H1 (cell line): ENCODE results near the gene ATG16L2. TPM values are rescaled to one million over a fixed set of nuclear protein-coding genes. Genes with fewer than 3 reads are reported as not detected.

Source experiments
- ATF2 ChIP-seq: IDR thresholded peaks from 2 replicates; pipeline ENCODE4 v1.6.1; 2012; ENCODE audit warnings: low read length, inconsistent platforms
- ATF3 ChIP-seq: IDR thresholded peaks from 2 replicates; pipeline ENCODE4 v1.6.1; 2011; ENCODE audit warnings: low read depth, mild to moderate bottlenecking, low read length; ENCODE audit not compliant: insufficient read depth
- CBX5 ChIP-seq: fragments of 300-800, 300-1000 bp; sonication (generic); IDR thresholded peaks from 2 replicates; pipeline ENCODE4 v1.7.1; 2016; ENCODE audit warnings: antibody characterized with exemption, low read length, low read depth
- CEBPB ChIP-seq: IDR thresholded peaks from 2 replicates; pipeline ENCODE4 v1.6.1; 2012; ENCODE audit warnings: low read depth, low read length
- CHD1 ChIP-seq: IDR thresholded peaks from 2 replicates; pipeline ENCODE4 v1.6.1; 2012; ENCODE audit warnings: low read depth, low read length, improper control_type of control experiment
- CTCF ChIP-seq, 3 experiments: IDR thresholded peaks; 1 replicate in 2 of 3; 2 replicates in 1 of 3; pipeline versions ENCODE4 v1.5.1 to v1.6.1; 2011; ENCODE audit warnings: low read length in 3 of 3, mild to moderate bottlenecking in 3 of 3, inconsistent platforms in 2 of 3, low read depth in 1 of 3, moderate library complexity in 1 of 3; ENCODE audit not compliant: insufficient read depth in 1 of 3; ENCODE audit errors: control extremely low read depth in 1 of 3
- EGR1 ChIP-seq: IDR thresholded peaks from 2 replicates; pipeline ENCODE4 v1.6.1; 2011; ENCODE audit warnings: low read depth, low read length, borderline replicate concordance
- EP300 ChIP-seq, 2 experiments: IDR thresholded peaks; 1 replicate in 1 of 2; 2 replicates in 1 of 2; pipeline ENCODE4 v1.6.1; 2011 to 2012; ENCODE audit warnings: low read depth in 2 of 2, low read length in 2 of 2, mild to moderate bottlenecking in 2 of 2, borderline replicate concordance in 1 of 2, inconsistent platforms in 1 of 2, moderate library complexity in 1 of 2
- GTF2F1 ChIP-seq: IDR thresholded peaks from 2 replicates; pipeline ENCODE4 v1.6.1; 2012; ENCODE audit warnings: low read depth, low read length, improper control_type of control experiment, borderline replicate concordance
- JUN ChIP-seq: IDR thresholded peaks from 2 replicates; pipeline ENCODE4 v1.6.1; 2011; ENCODE audit warnings: low read depth, mild to moderate bottlenecking, improper control_type of control experiment, low read length
- KDM1A ChIP-seq: fragments of 200-600, 300-600 bp; sonication (generic); IDR thresholded peaks from 2 replicates; pipeline ENCODE4 v1.7.1; 2016; ENCODE audit warnings: mild to moderate bottlenecking, low read length, borderline replicate concordance
- KDM5A ChIP-seq: fragments of 200-600 bp; IDR thresholded peaks from 2 replicates; pipeline ENCODE4 v1.7.1; 2012; ENCODE audit warnings: mild to moderate bottlenecking, low read length, inconsistent platforms, mixed read lengths
- POLR2AphosphoS5 ChIP-seq: IDR thresholded peaks from 2 replicates; pipeline ENCODE4 v1.6.1; 2011; ENCODE audit warnings: low read depth, low read length
- RAD21 ChIP-seq, 2 experiments: IDR thresholded peaks in 1 of 2; conservative IDR thresholded peaks in 1 of 2; 2 replicates each; pipeline ENCODE4 v1.6.1; 2011; ENCODE audit warnings: low read depth in 2 of 2, low read length in 2 of 2, improper control_type of control experiment in 1 of 2, inconsistent platforms in 1 of 2, mild to moderate bottlenecking in 1 of 2, moderate library complexity in 1 of 2
- RXRA ChIP-seq: IDR thresholded peaks from 2 replicates; pipeline ENCODE4 v1.6.1; 2011; ENCODE audit warnings: low read depth, mild to moderate bottlenecking, low read length, moderate library complexity; ENCODE audit not compliant: insufficient read depth
- SIRT6 ChIP-seq: IDR thresholded peaks from one replicate; pipeline ENCODE4 v1.7.1; 2012; ENCODE audit warnings: low read length, inconsistent platforms
- TAF7 ChIP-seq: optimal IDR thresholded peaks from 2 replicates; pipeline ENCODE3; 2011; ENCODE audit warnings: low read depth, mild to moderate bottlenecking, inconsistent platforms, low read length, moderate library complexity, borderline replicate concordance
- TBP ChIP-seq: IDR thresholded peaks from 2 replicates; pipeline ENCODE4 v1.6.1; 2011; ENCODE audit warnings: low read depth, low read length, improper control_type of control experiment
- TCF12 ChIP-seq: IDR thresholded peaks from 2 replicates; pipeline ENCODE4 v1.6.1; 2011; ENCODE audit warnings: low read depth, mild to moderate bottlenecking, low read length
- TEAD4 ChIP-seq: IDR thresholded peaks from 2 replicates; pipeline ENCODE4 v1.6.1; 2012; ENCODE audit warnings: low read depth, low read length, inconsistent platforms, mixed read lengths
- YY1 ChIP-seq: IDR thresholded peaks from 2 replicates; pipeline ENCODE4 v1.6.1; 2011; ENCODE audit warnings: low read depth, mild to moderate bottlenecking, low read length
- polyA plus RNA-seq, 7 experiments: library from polyadenylated mRNA; depleted of rRNA in 3 of 7; stranded (reverse) in 5 of 7; unstranded in 2 of 7; fragments of >200 nt in 5 of 7; fragments of 200-250 nt in 2 of 7; gene quantifications; 1 replicate in 5 of 7; 2 replicates in 1 of 7; 4 replicates in 1 of 7; pipeline versions ENCODE4 v1.2.1 to v1.2.3, GENCODE V29; 2011 to 2013; ENCODE audit warnings: missing spikeins in 2 of 7, mixed read lengths in 2 of 7
- total RNA-seq: library from RNA; stranded (reverse); fragmentation: NEBNext Ultra II Directional; extraction: Animal tissue kit (Norgen Biotek cat#: 25700); gene quantifications from 2 replicates; pipeline ENCODE4 v1.2.1, GENCODE V29; 2021

Gene ATG16L2
- total and polyA plus RNA-seq, 2 of the 8 experiments (the other 6 are each of a cell fraction or from before 2014, with no cell fraction given) = 11.0 to 18.5 TPM

GRCh38 chr11:72813740-72814285 lies 398 bp upstream of the ATG16L2 start (continued):
- TF ChIP-seq JUN (no peak), TEAD4 (no peak), TAF7 (peak; percentile 48), ATF2 (no peak), CEBPB (no peak), EP300 (IDR thresholded peaks at IDR 0.05; ENCODE audit: borderline replicate concordance in 1 of 2, low read depth in 2 of 2, low read length in 2 of 2) (peak in 1 of 2 experiments; percentile 98; a peak in 2 of 3 replicates), RAD21 (IDR thresholded peaks at IDR 0.05 in 1 of 2, conservative IDR thresholded peaks at IDR 0.05 in 1 of 2; ENCODE audit: low read depth in 2 of 2, low read length in 2 of 2) (no peak), POLR2AphosphoS5 (peak; percentile 35; the same call in 1 of the 2 replicates), CTCF (IDR thresholded peaks at IDR 0.05; ENCODE audit: control extremely low read depth in 1 of 3, insufficient read depth in 1 of 3, low read depth in 1 of 3, low read length in 3 of 3) (no peak), KDM1A (no peak), SIRT6 (no peak), RXRA (no peak), TBP (peak; percentile 77), CHD1 (peak; percentile 88), GTF2F1 (no peak), CBX5 (no peak), TCF12 (no peak), EGR1 (no peak), KDM5A (no peak), YY1 (no peak), ATF3 (no peak)
